HepG2 (cell line): Measurements from ENCODE around the gene MS4A13.
"Not testable (repeated sequence)": the region's sequence is repeated elsewhere in the genome, so short reads cannot be mapped to it uniquely, and the experiment has no call there.

Source experiments
- CTCF ChIP-seq: sonication (generic); formaldehyde crosslinking; IDR thresholded peaks from 2 replicates; pipeline ENCODE4 v1.5.0; 2020; ENCODE audit warnings: mild to moderate bottlenecking, missing genetic modification reagents, moderate library complexity
- EZH2 ChIP-seq: conservative IDR thresholded peaks from 2 replicates; pipeline ENCODE4 v1.6.1; 2012; ENCODE audit warnings: mild to moderate bottlenecking, low read depth, low read length, moderate library complexity
- RFXAP ChIP-seq: sonication (generic); formaldehyde crosslinking; IDR thresholded peaks from 2 replicates; pipeline ENCODE4 v1.4.0; 2020; ENCODE audit warnings: missing genetic modification reagents, borderline replicate concordance
- RXRB ChIP-seq: IDR thresholded peaks from 2 replicates; pipeline ENCODE4 v1.6.1; 2016; ENCODE audit warnings: borderline replicate concordance, missing genetic modification reagents, missing compliant biosample characterization
- SIX1 ChIP-seq: sonication (generic); formaldehyde crosslinking; IDR thresholded peaks from 2 replicates; pipeline ENCODE4 v1.4.0; 2020; ENCODE audit warnings: missing genetic modification reagents, borderline replicate concordance
- ZNF589 ChIP-seq: sonication (generic); formaldehyde crosslinking; conservative IDR thresholded peaks from 2 replicates; pipeline ENCODE4 v1.8.0; 2022; ENCODE audit warnings: mild to moderate bottlenecking, moderate library complexity, missing genetic modification reagents

DNA sequence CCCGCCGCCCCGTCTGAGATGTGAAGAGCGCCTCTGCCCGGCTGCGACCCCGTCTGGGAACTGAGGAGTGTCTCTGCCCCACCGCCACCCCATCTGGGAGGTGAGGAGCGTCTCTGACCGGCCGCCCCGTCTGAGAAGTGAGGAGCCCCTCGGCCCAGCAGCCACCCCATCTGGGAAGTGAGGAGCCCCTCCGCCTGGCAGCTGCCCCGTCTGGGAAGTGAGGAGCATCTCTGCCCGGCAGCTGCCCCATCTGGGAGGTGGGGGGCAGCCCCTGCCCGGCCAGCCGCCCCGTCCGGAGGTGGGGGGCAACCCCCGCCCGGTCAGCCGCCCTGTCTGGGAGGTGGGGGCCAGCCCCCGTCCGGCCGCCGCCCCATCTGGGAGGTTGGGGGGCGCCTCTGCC, 5.0 kb upstream of the MS4A13 start:
- not testable (repeated sequence) for TF ChIP-seq EZH2; ZNF589 (CRISPR knock-in tag); CTCF (CRISPR knock-in tag); RFXAP (CRISPR knock-in tag); RXRB (CRISPR knock-in tag); SIX1
